GM20000 (cell line): ENCODE data around the gene PHF19.

Experiments
- DNase-seq: peaks from one replicate; pipeline ENCODE4 v3.0.0; 2012; ENCODE audit warnings: low spot score
- CTCF ChIP-seq: IDR thresholded peaks from 2 replicates; pipeline ENCODE4 v1.5.1; 2012; ENCODE audit warnings: mild to moderate bottlenecking, control low read depth; ENCODE audit errors: extremely low read depth, missing control alignments

PHF19 gene

GRCh38 chr9:120873512-120873911 lies 3.5 kb downstream of the PHF19 start:
- no peak for TF ChIP-seq CTCF
- DNase-seq = no peak

GRCh38 chr9:120872791-120873502 lies 4.0 kb downstream of the PHF19 start:
- no peak for DNase-seq
- no peak for TF ChIP-seq CTCF

DNA sequence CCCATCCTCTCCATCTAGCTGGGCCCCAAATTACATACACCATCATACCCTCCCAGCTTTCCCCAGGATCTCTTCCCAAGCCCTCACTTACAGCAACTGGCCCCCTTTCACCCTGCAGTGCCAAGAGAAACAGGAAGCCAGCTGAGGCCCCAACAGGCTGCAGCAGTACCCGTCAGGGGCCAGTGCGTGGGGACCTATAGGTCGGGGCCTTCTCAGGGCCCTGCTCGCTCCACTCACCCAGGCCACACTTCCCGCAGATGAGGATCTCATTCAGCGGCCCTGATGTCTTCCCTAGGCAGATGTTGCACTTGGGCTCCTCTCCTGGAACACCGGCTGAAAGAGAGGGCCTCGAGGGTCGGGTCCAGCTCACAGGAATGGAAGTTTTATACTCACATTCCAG lies 6.8 kb downstream of the PHF19 start:
- no peak for TF ChIP-seq CTCF
- DNase-seq = no peak

DNA sequence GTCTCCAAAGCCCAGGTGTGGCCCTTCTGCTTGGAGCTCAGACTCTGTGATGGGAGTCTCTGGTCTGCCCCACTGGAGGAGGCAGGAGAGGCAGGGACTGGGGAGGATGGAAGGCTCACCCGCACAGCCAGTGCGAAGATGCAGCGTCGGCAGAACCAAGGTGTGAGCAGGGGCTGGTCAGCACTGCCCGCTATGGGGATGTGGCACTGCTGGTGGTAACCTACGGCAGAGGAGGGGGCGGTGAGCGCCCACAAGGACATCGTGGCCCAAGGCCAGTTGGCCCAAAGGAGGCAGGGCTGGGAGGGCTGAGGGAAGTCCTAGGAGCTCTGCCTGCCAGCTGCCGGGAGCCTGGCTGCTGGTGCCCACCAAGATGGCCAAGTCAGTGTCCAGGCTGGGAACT lies 7.3 kb downstream of the PHF19 start:
- DNase-seq = no peak
- TF ChIP-seq CTCF = no peak

DNA sequence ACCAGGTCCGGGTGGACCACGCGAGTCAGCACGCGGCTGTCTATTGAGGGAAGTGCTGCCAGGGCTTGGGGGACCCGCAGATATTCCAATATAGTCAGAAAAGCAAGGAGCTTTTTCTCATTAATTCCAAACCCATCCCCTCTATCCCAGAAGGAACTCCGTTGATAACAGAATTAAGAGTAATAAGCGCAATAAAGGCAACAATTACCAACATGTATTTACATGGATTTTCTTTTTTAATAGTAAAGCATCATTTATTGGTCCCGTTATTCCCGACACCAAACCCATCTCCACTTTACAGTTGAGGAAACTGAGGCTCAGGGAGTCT lies 7.7 kb downstream of the PHF19 start:
- TF ChIP-seq CTCF = no peak
- no peak for DNase-seq

DNA sequence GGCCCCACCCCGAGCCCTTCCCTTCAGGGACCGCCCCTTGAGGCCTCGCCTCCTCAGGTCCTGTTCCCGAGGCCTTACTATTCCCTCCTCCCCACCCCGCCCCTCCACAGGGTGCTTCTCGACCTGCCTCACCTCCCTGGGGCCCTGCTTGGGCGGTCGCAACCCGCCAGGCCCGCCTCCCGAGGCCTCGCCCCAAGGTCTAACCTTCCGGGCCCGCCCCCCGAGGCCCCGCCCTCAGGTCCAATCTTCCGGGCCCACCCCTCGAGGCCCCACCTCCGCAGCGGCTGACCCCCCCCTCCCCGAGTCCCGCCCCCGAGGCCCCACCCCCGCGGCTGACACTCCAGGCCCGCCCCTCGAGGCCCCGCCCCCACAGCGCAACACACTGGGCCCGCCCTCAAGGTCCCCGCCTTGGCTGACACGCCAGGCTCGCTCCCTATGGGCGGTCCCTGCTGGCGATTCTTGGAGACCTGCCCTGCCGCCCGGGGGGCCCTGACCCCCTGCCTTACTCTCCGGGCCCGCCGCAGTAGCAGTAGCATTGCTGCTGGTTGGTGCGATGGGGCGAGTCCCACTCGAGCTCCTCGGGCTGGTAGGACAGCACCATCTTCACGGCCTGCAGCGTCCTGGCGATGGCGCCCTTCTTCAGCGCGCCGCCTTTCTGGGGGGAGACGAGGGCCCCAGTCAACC lies 8.2 kb downstream of the PHF19 start:
- DNase-seq = peak; percentile 98
- peak; percentile 61 for TF ChIP-seq CTCF

- DNase-seq = no peak
- no peak for TF ChIP-seq CTCF
These were observed 8.7 kb downstream of the PHF19 start for GRCh38 chr9:120868339-120868675.
